ENCODE results near the gene FAM199X. TPM values are rescaled to one million over a fixed set of nuclear protein-coding genes. Genes with fewer than 3 reads are reported as not detected.

Gene FAM199X
- total and polyA plus RNA-seq, 2 of the 8 experiments (the other 6 are each of a cell fraction or from before 2014, with no cell fraction given) = 3.1 to 14.9 TPM

DNA sequence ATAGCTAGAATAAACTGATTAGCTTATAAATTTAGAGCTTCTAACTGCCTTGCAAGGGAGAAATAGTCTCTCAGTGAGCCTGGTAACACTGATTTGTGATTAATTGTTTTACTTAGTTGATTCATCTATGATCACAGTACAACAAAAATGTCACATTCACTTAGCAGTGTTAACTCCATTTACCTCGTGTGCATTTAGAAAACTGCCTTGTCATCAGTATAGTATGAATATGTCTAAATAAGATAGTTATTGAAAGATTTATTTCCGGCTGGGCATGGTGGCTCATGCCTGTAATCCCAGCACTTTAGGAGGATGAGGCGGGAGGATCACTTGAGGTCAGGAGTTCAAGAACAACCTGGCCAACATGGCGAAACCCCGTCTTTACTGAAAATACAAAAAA, 39.3 kb downstream of the FAM199X start:
- no peak overlapping the region for H2BK120ac ChIP-seq (replicated peaks; ENCODE audit: low read depth, low read length)
- DNase-seq (ENCODE audit: low read depth in 1 of 2, low spot score in 2 of 2) (no peak), FAIRE-seq (no peak)
- no peak overlapping the region for H2BK12ac ChIP-seq (ENCODE audit: low read depth, low read length)
- no peak overlapping the region for H3K56ac ChIP-seq (replicated peaks; ENCODE audit: insufficient read length, low read depth, low read length)
- no peak overlapping the region for H2BK5ac ChIP-seq (ENCODE audit: low read depth, low read length)
- H3K79me2 ChIP-seq (ENCODE audit: control insufficient read depth in 1 of 2, insufficient read depth in 2 of 2, low read length in 2 of 2) = no peaks in the 10 kb centered on the region
- H3K14ac ChIP-seq (ENCODE audit: insufficient read length) = no peak overlapping the region
- no peaks in the 10 kb centered on the region for H3K9me3 ChIP-seq (ENCODE audit: insufficient read depth in 2 of 2, low read depth in 1 of 2, low read length in 1 of 2)
- no peak overlapping the region for H2BK20ac ChIP-seq (ENCODE audit: low read length)
- H2AK5ac ChIP-seq (ENCODE audit: low read depth, low read length) = no peak overlapping the region
- no peak overlapping the region for H3K4me3 ChIP-seq (ENCODE audit: extremely low read depth in 1 of 4, insufficient read depth in 2 of 4, low read depth in 3 of 4, low read length in 4 of 4)
- no peaks in the 10 kb centered on the region for H3K79me1 ChIP-seq (ENCODE audit: low read depth, low read length)
- ChIA-PET CTCF (ENCODE audit: partially characterized antibody) (interaction anchor here (0.7 to 1.5 kb wide), 2 partner anchors 10 to 47 kb away, joined by 5 to 10 read pairs; no protein-coding TSS in a partner anchor), POLR2A (ENCODE audit: partially characterized antibody) (no interaction called here)
- H3K23me2 ChIP-seq (ENCODE audit: low read depth, low read length) = no peaks in the 10 kb centered on the region
- H4K8ac ChIP-seq (ENCODE audit: extremely low read depth, insufficient read depth, low read length) = no peak overlapping the region
- H3K36me3 ChIP-seq (ENCODE audit: control insufficient read depth in 2 of 4, insufficient read depth in 4 of 4, low read length in 3 of 4) = no peaks in the 10 kb centered on the region
- no peaks in the 10 kb centered on the region for H3K27me3 ChIP-seq (replicated peaks in 1 of 4; ENCODE audit: control insufficient read depth in 3 of 4, extremely low read depth in 1 of 4, insufficient read depth in 3 of 4, low read length in 3 of 4)
- no peak overlapping the region for H3K4ac ChIP-seq (replicated peaks; ENCODE audit: insufficient read length, low read depth, low read length)
- no peaks in the 10 kb centered on the region for H4K20me1 ChIP-seq (replicated peaks in 1 of 2; ENCODE audit: control insufficient read depth in 1 of 2, insufficient read depth in 2 of 2, low read length in 2 of 2)
- H3K4me1 ChIP-seq (replicated peaks in 1 of 4; ENCODE audit: control insufficient read depth in 3 of 4, insufficient read depth in 4 of 4, low read length in 3 of 4) = no peaks in the 10 kb centered on the region
- no peak overlapping the region for H3K4me2 ChIP-seq (ENCODE audit: insufficient read depth in 1 of 2, low read depth in 2 of 2, low read length in 2 of 2)
- H3K18ac ChIP-seq (ENCODE audit: extremely low read depth, low read length) = no peak overlapping the region
- no peak overlapping the region for H3K27ac ChIP-seq (ENCODE audit: low read depth, low read length)
- H4K91ac ChIP-seq (replicated peaks; ENCODE audit: insufficient read length, low read length) = no peak overlapping the region
- WGBS, 2 experiments (ENCODE audit: extremely low coverage in 1 of 2, insufficient coverage in 1 of 2, insufficient read length in 1 of 2, insufficient replicate concordance in 2 of 2, low coverage in 1 of 2, low lambda C conversion rate in 2 of 2, missing lambda C conversion rate in 1 of 2) = 92% methylated on average over 5 of the region's 5 CpGs; no CpG with 5 or more reads in 1 of the 2 experiments
- no peak overlapping the region for H3K9ac ChIP-seq (replicated peaks in 1 of 4; ENCODE audit: extremely low read depth in 1 of 4, low read depth in 3 of 4, low read length in 3 of 4)
- no peak overlapping the region for H4K5ac ChIP-seq (ENCODE audit: insufficient read length, low read depth, low read length)
- H3K23ac ChIP-seq (ENCODE audit: insufficient read length) = no peak overlapping the region
- no peak overlapping the region for H2BK15ac ChIP-seq (ENCODE audit: low read length)
- no peak overlapping the region for H2AFZ ChIP-seq (ENCODE audit: low read length)
- TF ChIP-seq RNF2 (IDR thresholded peaks at IDR 0.05; ENCODE audit: borderline replicate concordance, low read depth, low read length, missing control alignments, poor library complexity, severe bottlenecking) (no peak), SP1 (IDR thresholded peaks at IDR 0.05; ENCODE audit: low read depth, low read length) (no peak), KDM1A (IDR thresholded peaks at IDR 0.05; ENCODE audit: borderline replicate concordance, low read length) (no peak), JUND (IDR thresholded peaks at IDR 0.05; ENCODE audit: low read length) (no peak), TBP (IDR thresholded peaks at IDR 0.05; ENCODE audit: low read depth, low read length) (no peak), RAD21 (IDR thresholded peaks at IDR 0.05 in 1 of 2, conservative IDR thresholded peaks at IDR 0.05 in 1 of 2; ENCODE audit: low read depth in 2 of 2, low read length in 2 of 2) (no peak), RBBP5 (IDR thresholded peaks at IDR 0.05; ENCODE audit: borderline replicate concordance, low read depth, low read length) (no peak), TAF7 (optimal IDR thresholded peaks at IDR 0.05; ENCODE audit: borderline replicate concordance, low read depth, low read length) (no peak), SUZ12 (IDR thresholded peaks at IDR 0.05; ENCODE audit: low read length) (no peak)
- TF ChIP-seq, protein P1, sequence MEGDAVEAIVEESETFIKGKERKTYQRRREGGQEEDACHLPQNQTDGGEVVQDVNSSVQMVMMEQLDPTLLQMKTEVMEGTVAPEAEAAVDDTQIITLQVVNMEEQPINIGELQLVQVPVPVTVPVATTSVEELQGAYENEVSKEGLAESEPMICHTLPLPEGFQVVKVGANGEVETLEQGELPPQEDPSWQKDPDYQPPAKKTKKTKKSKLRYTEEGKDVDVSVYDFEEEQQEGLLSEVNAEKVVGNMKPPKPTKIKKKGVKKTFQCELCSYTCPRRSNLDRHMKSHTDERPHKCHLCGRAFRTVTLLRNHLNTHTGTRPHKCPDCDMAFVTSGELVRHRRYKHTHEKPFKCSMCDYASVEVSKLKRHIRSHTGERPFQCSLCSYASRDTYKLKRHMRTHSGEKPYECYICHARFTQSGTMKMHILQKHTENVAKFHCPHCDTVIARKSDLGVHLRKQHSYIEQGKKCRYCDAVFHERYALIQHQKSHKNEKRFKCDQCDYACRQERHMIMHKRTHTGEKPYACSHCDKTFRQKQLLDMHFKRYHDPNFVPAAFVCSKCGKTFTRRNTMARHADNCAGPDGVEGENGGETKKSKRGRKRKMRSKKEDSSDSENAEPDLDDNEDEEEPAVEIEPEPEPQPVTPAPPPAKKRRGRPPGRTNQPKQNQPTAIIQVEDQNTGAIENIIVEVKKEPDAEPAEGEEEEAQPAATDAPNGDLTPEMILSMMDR (IDR thresholded peaks at IDR 0.05; ENCODE audit: control extremely low read depth in 1 of 3, insufficient read depth in 1 of 3, low read depth in 1 of 3, low read length in 3 of 3) = no peak

All from H1 (cell line).